Muscle layer of duodenum (tissue), 2 donors: Measurements from ENCODE around the gene JMJD7.

Experiments used
- H3K27ac ChIP-seq: one replicate; pipeline ENCODE4 v1.7.0; 2013; ENCODE audit warnings: mild to moderate bottlenecking, low read length
- H3K27me3 ChIP-seq: one replicate; pipeline ENCODE4 v1.7.0; 2013; ENCODE audit warnings: low read depth, mild to moderate bottlenecking, control low read depth, low read length
- H3K36me3 ChIP-seq, 2 donors: one replicate each; pipeline ENCODE4 v1.7.0; 2013; ENCODE audit warnings: low read length in 2 of 2, control low read depth in 1 of 2, mild to moderate bottlenecking in 1 of 2; ENCODE audit not compliant: insufficient read depth in 2 of 2, control insufficient read depth in 1 of 2
- H3K4me1 ChIP-seq, 2 donors: one replicate each; pipeline ENCODE4 v1.7.0; 2013; ENCODE audit warnings: low read length in 2 of 2, mild to moderate bottlenecking in 2 of 2, control low read depth in 1 of 2, moderate library complexity in 1 of 2; ENCODE audit not compliant: insufficient read depth in 2 of 2, control insufficient read depth in 1 of 2
- H3K4me3 ChIP-seq, 2 donors: one replicate each; pipeline ENCODE4 v1.7.0; 2013; ENCODE audit warnings: low read length in 2 of 2, low read depth in 1 of 2, mild to moderate bottlenecking in 1 of 2
- H3K9me3 ChIP-seq, 2 donors: one replicate each; pipeline ENCODE4 v1.7.0; 2013; ENCODE audit warnings: low read length in 2 of 2, control low read depth in 1 of 2, mild to moderate bottlenecking in 1 of 2; ENCODE audit not compliant: control insufficient read depth in 1 of 2
- donor health status: healthy.

Gene JMJD7

DNA sequence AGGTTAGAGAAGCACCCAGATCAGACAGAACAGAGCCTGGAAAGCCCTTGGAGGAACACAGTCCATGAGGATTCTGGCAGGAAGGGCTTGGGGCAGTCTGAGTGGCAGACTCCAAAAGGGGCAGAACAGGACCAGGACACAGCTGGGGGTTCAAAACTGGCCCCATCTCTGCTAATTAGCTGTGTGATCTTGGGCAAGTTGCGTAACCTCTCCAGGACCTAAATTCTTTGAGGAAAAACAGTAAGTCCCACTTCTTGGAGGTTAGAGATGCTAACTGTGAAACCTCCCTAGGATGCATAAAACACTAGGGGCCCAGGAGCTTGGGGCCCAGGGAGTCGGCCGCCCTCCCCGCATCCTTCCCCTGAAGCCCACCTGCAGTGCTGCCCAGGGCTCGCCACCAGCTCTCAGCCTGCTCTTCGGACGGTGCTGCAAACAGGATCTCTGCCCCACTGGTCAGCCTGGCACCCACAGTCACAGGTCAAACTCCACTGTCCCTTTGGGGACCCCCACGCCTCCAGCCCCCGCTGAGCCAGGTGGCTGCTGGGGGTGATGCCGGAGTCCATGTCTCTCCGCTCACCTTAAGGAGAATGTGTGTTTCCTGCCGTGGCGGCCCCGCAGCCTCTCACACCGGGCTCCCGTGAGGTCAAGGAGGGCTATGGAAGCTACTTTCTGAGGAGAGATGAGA lies 22.7 kb downstream of the JMJD7 start:
- Histone ChIP-seq H3K4me1 (no peaks in the 10 kb centered on the region), H3K4me3 (no peak overlapping the region), H3K27me3 (no peaks in the 10 kb centered on the region), H3K9me3 (no peaks in the 10 kb centered on the region), H3K36me3 (peaks cover 14 to 32% of the 10 kb centered on the region in 2 donors), H3K27ac (no peak overlapping the region)

DNA sequence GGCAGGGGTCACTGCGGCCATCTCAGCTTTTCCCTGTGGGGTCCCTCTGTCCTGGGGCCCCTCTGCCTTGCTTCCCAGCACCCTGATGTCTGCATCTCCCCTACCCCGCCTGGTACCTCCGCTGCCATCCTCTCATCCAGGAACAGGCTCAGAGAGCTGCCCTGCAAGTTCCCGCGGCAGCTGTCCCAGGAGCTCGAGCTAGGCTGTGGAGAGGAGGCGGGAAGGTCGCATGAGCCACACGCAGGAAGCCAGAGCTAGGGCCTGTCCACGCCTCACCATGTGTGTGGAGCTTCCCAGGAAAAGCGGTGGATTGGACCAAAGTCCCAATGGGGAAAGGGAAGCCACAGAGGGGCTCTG lies 23.3 kb downstream of the JMJD7 start:
- Histone ChIP-seq H3K4me1 (no peaks in the 10 kb centered on the region), H3K27me3 (no peaks in the 10 kb centered on the region), H3K27ac (no peak overlapping the region), H3K4me3 (no peak overlapping the region), H3K9me3 (no peaks in the 10 kb centered on the region), H3K36me3 (peaks cover 14 to 27% of the 10 kb centered on the region in 2 donors)

DNA sequence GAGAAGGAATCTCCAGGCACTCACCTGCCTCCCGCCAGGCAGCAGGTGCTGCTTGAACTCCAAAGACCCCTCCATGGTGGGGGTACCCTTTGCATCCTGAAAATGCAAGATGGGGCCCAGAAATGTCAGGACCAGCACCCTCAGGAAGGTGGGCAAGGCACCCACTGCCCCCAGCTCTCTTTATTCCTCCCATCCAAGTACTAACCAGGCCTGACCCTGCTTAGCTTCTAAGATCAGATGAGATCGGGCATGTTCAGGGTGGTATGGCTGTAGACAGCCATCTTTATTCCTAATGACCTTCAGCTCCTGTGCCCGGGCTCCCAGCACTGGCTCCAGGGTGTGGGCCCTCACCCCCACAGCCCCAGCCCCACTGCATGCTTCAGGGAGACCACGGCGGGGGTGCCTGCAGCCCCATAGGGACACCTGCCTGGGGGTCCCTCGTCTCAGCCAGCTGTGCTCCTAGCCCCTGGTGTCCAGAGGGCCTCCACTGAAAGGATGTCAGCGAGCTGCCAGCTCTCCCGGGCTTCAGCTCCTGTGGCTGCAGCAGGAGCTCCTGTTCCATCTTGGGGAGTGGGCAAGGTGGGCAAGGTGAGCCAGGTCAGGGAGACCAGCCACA lies 24.0 kb downstream of the JMJD7 start:
- H3K9me3 ChIP-seq = no peaks in the 10 kb centered on the region
- no peaks in the 10 kb centered on the region for H3K27me3 ChIP-seq
- no peak overlapping the region for H3K4me3 ChIP-seq
- no peaks in the 10 kb centered on the region for H3K4me1 ChIP-seq
- no peak overlapping the region for H3K27ac ChIP-seq
- H3K36me3 ChIP-seq = peaks cover 7 to 20% of the 10 kb centered on the region in 2 donors

DNA sequence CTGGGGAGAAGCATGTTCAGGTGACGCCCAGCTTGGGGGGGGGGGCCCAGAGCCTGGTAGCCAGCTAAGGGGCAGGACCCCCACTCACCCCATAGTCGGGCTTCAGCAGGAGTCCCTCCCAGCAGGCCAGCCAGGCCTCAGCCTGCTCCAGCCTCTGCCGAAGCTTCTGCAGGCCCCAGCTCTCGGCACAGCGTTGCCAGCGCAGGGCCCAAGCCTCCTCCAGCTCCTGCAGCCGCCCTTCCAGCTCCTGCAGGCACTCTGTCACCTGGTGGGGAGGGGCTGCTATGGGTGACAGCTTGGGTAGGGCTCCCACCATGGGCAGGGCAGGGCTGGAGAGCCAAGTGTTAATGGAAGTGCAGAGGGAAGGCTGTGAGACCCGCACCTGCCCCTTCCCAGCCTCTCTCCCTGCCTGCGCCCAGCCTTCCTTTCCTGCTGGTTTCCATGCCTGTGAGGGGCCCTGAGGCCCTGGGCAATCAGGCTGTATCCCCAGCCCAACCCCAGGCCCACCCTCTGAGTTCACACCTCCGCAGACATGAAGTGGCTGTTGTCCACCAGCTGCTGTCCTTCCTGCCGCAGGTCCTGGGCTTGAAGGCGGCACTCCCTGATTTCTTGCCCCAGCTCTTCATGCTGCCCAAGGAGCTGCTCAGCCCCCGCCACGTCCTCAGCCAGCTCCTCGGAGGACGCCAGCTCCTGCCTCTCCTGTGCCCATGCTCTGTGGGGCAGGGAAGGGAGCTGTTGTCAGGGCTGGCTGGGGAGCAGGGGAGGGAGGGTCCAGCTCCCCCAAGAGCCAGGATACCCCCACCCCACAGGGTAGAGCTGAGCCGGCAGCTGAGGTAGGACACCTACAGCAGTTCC lies 25.1 kb downstream of the JMJD7 start:
- Histone ChIP-seq H3K4me3 (no peak overlapping the region), H3K4me1 (no peaks in the 10 kb centered on the region), H3K27ac (no peak overlapping the region), H3K27me3 (no peaks in the 10 kb centered on the region), H3K9me3 (no peaks in the 10 kb centered on the region), H3K36me3 (peaks cover 4 to 9% of the 10 kb centered on the region in 2 donors)

DNA sequence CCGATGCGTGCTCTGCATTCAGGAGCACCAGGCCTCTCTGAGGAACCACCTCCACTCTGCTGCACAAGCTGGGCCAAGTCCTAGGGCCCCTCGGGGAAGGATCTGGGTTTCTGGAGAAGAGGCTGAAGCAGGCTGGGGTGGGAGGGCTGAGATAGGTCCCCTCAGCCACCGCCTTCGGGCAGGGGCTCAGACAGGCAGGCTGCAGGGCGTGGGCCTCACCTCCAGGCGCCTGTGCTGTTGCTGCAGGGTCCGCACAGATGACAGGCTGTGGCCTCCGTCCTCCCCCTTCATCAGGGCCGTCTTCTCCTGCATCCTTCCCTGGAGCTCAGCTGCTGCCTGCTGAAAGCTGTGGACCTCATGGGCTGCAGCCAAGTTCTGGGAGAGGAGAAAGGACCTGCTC lies 25.9 kb downstream of the JMJD7 start:
- Histone ChIP-seq H3K36me3 (peaks cover under 1 to 4% of the 10 kb centered on the region in 2 donors), H3K4me3 (no peak overlapping the region), H3K9me3 (no peaks in the 10 kb centered on the region), H3K27ac (no peak overlapping the region), H3K27me3 (no peaks in the 10 kb centered on the region), H3K4me1 (no peaks in the 10 kb centered on the region)

DNA sequence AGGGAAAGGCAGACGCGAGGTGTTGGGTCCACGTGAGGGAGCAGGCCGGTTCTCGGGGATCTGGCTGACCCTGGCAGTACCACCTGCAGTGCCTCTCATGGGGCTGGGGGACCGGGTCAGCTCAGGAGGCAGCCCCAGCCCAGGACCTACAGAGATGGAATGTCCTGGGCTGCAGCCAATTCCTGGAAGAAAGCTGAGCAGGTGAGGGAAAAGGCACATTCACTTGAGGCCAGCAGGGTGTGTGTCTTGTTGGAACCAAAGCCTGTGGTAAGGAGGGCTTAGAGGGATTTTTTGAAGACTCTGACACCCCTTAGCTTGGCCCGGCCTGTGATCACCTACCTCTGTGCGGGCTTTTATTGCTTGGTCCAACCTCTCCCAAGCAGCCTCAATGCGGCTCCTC lies 26.6 kb downstream of the JMJD7 start:
- no peaks in the 10 kb centered on the region for H3K9me3 ChIP-seq
- H3K27me3 ChIP-seq = no peaks in the 10 kb centered on the region

DNA sequence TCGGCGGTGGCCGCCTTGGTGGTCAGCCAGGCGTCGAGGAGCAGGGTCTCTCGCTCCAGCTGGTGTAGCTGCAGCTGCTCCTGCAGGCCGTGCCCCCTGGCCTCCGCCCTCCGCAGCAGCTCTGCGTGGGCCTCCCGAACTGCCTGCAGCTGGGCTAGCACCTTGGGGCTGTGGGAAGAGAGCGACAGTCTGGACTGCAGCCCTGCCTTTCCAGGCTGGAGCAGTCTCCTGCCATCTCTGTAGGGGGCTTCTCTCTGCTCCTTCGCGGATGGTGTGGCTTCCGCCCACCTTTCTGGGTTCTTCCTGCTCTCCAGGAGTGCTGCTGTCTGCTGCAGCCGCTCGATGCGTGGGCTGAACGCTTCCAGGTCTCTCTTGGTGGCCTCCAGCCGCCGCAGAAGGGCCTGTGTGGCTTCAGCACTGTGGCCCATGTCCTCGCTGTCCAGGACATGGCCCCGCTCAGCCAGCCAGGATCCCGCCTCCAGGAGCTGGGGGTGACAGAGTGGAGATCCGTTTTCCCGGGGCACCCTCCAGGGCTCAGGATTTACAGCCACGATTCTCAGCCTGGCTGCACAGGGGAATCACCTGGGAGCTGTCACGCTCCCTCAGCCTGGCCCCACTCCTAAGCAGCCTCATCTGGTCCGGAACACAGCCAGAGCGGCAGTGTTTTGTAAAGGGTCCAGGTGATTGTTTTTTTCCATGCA lies 27.5 kb downstream of the JMJD7 start:
- H3K36me3 ChIP-seq = no peaks in the 10 kb centered on the region
- no peaks in the 10 kb centered on the region for H3K4me1 ChIP-seq
- no peak overlapping the region for H3K4me3 ChIP-seq
- no peak overlapping the region for H3K27ac ChIP-seq
- H3K9me3 ChIP-seq = no peaks in the 10 kb centered on the region
- no peaks in the 10 kb centered on the region for H3K27me3 ChIP-seq

More for the DNA sequence above, 26.6 kb downstream of the JMJD7 start:
- no peaks in the 10 kb centered on the region for H3K36me3 ChIP-seq
- no peak overlapping the region for H3K27ac ChIP-seq
- H3K4me1 ChIP-seq = no peaks in the 10 kb centered on the region
- H3K4me3 ChIP-seq = no peak overlapping the region

DNA sequence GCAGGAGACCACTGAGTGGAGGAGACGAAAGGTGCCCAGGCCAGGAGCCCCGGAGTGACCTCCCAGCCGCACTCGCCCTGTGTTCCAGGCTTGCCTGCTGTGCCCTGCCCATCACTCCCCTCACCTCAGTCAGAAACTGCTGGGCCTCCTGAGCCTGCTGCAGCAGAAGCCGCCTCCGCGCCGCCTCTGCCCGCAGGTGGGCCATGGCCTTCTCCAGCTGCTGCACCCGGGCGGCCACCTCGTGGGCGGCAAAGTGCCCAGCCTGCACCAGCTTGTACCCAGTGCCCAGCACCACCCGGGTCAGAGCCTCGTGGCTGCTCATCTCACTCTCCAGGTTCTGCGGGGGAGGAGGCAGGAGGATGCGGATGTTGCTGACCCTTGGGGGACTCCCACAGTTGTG lies 28.4 kb downstream of the JMJD7 start:
- H3K4me3 ChIP-seq = no peak overlapping the region
- no peaks in the 10 kb centered on the region for H3K9me3 ChIP-seq
- no peaks in the 10 kb centered on the region for H3K36me3 ChIP-seq
- H3K27ac ChIP-seq = no peak overlapping the region
- H3K27me3 ChIP-seq = no peaks in the 10 kb centered on the region
- no peaks in the 10 kb centered on the region for H3K4me1 ChIP-seq

DNA sequence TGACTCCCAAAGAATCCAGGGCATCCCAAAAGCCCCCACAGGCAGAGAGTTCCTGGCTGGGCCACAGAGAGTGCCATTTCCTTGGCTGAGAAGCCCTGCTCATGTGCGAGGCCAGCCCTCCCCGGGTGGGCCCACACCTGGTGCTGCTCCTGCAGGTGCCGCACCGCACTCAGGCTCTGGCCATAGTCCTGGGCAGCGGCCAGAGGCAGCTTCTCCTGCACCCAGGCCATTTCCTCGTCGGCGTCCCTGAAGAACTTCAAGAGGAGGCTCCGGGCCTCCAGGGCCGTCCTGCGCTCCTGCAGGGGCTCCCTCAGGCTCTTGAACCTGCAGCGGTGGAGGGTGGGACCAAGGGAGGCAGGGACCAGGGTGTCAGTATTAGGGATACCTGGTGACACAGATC lies 28.8 kb downstream of the JMJD7 start:
- Histone ChIP-seq H3K27me3 (no peaks in the 10 kb centered on the region), H3K36me3 (no peaks in the 10 kb centered on the region), H3K9me3 (no peaks in the 10 kb centered on the region), H3K4me3 (no peak overlapping the region), H3K27ac (no peak overlapping the region), H3K4me1 (no peaks in the 10 kb centered on the region)

DNA sequence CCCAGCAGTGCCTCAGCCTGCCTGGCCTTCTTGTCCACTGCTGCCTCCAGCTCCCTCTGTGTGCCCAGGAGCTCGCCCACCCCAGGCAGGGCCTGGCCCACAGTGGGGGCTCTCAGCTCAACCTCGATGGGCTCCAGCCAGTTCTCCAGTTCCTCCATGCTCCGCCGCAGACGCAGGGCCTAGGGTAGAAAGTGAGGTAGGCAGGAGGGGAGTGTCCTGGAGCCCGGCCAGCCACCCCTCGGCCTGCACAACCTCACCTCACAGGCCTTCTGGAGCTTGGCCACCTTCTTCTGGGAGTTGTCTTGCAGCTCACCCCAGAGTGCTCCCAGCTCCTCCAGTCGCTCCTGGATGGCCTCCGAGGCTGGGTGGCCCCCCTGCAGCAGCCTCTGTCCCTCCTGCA lies 29.4 kb downstream of the JMJD7 start:
- H3K36me3 ChIP-seq = no peaks in the 10 kb centered on the region
- no peaks in the 10 kb centered on the region for H3K9me3 ChIP-seq
- no peaks in the 10 kb centered on the region for H3K27me3 ChIP-seq
- H3K27ac ChIP-seq = no peak overlapping the region
- no peak overlapping the region for H3K4me3 ChIP-seq
- H3K4me1 ChIP-seq = no peaks in the 10 kb centered on the region

DNA sequence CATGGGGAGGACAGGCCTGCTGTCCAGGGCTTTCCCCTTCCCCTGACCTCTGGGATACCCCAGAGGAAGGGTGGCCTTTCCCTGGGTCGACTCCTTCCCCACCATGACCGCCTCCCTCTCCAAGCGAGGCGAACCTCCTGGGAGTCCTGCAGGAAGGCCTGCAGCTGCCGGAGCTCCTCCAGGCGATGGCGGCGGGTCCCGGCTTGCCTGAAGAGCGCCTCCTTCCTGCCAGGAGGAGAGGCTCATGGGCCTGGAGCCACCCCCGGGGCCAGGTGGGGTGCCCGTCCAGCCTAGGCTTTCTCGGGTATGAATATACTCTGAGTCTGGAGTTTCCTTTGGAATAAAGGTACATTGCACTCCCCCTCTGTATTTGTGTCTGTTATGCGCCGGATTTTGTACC lies 30.9 kb downstream of the JMJD7 start:
- no peaks in the 10 kb centered on the region for H3K9me3 ChIP-seq
- H3K4me3 ChIP-seq = no peak overlapping the region
- H3K27ac ChIP-seq = no peak overlapping the region
- H3K36me3 ChIP-seq = no peaks in the 10 kb centered on the region
- no peaks in the 10 kb centered on the region for H3K27me3 ChIP-seq
- H3K4me1 ChIP-seq = no peaks in the 10 kb centered on the region
